ENCODE results near the gene PDE4B.

- TF ChIP-seq, protein P1, sequence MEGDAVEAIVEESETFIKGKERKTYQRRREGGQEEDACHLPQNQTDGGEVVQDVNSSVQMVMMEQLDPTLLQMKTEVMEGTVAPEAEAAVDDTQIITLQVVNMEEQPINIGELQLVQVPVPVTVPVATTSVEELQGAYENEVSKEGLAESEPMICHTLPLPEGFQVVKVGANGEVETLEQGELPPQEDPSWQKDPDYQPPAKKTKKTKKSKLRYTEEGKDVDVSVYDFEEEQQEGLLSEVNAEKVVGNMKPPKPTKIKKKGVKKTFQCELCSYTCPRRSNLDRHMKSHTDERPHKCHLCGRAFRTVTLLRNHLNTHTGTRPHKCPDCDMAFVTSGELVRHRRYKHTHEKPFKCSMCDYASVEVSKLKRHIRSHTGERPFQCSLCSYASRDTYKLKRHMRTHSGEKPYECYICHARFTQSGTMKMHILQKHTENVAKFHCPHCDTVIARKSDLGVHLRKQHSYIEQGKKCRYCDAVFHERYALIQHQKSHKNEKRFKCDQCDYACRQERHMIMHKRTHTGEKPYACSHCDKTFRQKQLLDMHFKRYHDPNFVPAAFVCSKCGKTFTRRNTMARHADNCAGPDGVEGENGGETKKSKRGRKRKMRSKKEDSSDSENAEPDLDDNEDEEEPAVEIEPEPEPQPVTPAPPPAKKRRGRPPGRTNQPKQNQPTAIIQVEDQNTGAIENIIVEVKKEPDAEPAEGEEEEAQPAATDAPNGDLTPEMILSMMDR (IDR thresholded peaks at IDR 0.05): no peak
- no peak for TF ChIP-seq POLR2AphosphoS5 (IDR thresholded peaks at IDR 0.05)
- TF ChIP-seq POLR2A (IDR thresholded peaks at IDR 0.05): no peak
Observed at GRCh38 chr1:65955071-65955470, 162.4 kb downstream of the PDE4B start.
